GM12872 (cell line): ENCODE results near the gene ERCC6L.

Experiments used
- CTCF ChIP-seq: IDR thresholded peaks from 3 replicates; pipeline ENCODE4 v1.5.1; 2011; ENCODE audit warnings: low read depth, mild to moderate bottlenecking, low read length, moderate library complexity; ENCODE audit not compliant: insufficient read depth

The ERCC6L gene

GRCh38 chrX:72238721-72239475 lies at the start of gene ERCC6L:
TSS of gene ERCC6L (minus strand) at chrX:72239027. CDS start at chrX:72238911, 116 bp downstream.
- TF ChIP-seq CTCF, result no peak

GRCh38 chrX:72282302-72282701 lies 43.5 kb upstream of the ERCC6L start:
- no peak for TF ChIP-seq CTCF

DNA sequence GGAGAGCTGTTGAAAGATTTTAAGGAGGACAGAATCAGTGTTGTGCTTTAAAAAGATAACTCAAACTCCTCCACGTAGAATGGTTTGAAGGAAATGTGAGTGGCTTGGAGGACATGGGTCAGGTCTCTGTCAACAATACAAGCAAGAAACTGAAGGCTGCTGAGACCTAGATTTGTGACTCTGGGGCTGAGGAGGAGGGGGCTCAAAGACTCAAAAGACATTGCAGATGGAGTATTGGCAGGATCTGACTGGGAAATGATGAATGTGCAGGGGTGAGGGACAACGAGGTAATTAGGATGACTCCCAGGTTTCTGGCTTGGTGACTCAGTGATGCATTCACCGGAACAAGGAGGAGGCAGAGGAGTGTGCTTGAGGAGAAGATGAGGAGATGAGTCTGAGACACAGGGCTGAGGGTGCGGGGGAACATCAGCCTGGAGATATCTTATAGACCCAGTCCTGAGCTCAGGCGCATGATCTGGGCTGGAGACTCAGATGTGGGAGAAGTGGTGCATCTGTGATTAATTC lies 41.6 kb upstream of the ERCC6L start:
- no peak for TF ChIP-seq CTCF

DNA sequence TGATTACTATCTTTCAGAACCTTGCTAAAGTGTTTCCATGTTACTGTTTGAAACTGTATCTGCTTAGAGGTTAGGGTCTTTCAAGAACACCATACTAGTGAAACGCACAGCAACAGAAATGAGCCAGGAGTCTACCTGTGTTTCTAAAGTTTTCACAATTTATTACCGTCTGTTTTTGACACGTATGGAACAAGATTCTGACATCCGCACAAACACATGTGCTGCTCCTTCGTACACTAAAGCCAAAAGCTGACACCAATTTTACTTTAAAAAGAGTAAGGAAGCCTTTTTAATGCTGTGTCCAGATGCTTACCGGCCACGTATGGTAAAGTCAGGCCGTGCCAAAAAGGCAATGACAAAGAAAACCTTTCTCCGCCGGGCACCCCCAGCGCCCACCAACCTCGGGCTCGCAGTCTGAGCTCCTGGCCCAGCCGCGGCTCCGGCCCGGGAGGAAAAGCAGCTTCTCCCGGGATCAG lies 37.7 kb upstream of the ERCC6L start:
- no peak for TF ChIP-seq CTCF

- no peak for TF ChIP-seq CTCF
Observed at GRCh38 chrX:72274526-72274925, 35.7 kb upstream of the ERCC6L start.

DNA sequence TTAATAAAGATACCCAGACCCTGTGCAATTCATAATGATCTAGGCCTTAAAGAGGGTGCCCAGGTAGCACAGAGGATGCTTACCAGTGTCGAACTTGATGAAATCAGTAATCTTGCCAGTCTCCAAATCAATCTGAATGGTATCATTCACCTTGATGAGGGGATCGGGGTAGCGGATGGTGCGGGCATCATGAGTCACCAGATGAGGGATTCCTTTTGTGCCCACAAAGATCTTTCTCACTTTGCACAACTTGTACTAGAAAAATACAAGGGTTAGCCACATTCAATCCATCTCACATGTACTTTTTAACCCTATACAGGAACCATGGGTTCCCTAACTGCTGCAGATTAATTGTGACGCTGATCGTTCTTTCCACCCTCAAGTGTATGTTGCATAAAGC lies 34.9 kb upstream of the ERCC6L start:
- TF ChIP-seq CTCF, result no peak

DNA sequence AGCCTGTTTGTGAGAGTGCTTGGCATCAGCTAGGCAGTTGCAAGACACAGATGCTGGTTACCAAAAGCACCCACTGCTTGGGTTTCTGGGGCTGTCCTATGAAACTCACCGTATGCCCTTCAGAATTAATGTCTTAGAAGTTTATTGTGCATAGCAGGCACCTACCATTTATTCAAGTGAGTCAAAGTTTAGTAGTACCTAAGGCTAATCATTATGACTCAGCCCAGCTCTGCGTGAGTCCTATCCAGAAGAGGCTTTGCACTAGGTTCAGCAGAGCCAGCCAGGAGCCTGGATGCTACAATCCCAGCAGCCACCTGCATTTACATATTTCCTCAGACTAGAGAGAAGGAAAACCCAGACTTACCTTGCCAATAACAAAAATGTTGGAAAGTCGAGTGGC lies 34.0 kb upstream of the ERCC6L start:
- TF ChIP-seq CTCF, result no peak
